Left lung (tissue), 14 donors: ENCODE data around the gene LRP1-AS. TPM values are rescaled to one million over a fixed set of nuclear protein-coding genes. Genes with fewer than 3 reads are reported as not detected.

Source experiments
- ATAC-seq: fragments of 200-7000 bp; cut with Tn5 transposase; one replicate; pipeline ENCODE4 v1.9.1; 2020; ENCODE audit warnings: moderate library complexity
- DNase-seq, 4 donors: peaks; one replicate each; pipeline ENCODE4 v3.0.0-alpha.2; 2013 to 2020
- H3K27ac ChIP-seq, 2 donors: fragments of 200-600 bp; sonication (generic) in 1 of 2; one replicate each; pipeline versions ENCODE4 v1.5.0 to v1.8.0; 2020 to 2021
- H3K27me3 ChIP-seq, 2 donors: fragments of 200-600 bp; sonication (generic) in 1 of 2; one replicate each; pipeline versions ENCODE4 v1.5.0 to v1.8.0; 2020 to 2021
- H3K36me3 ChIP-seq, 2 donors: fragments of 200-600 bp; sonication (generic) in 1 of 2; one replicate each; pipeline versions ENCODE4 v1.5.0 to v1.8.0; 2020 to 2021
- H3K4me1 ChIP-seq, 2 donors: fragments of 200-600 bp; one replicate each; pipeline ENCODE4 v1.8.0; 2021
- H3K4me3 ChIP-seq, 2 donors: fragments of 200-600 bp; sonication (generic) in 1 of 2; one replicate each; pipeline versions ENCODE4 v1.5.0 to v1.8.0; 2020 to 2021; ENCODE audit warnings: mild to moderate bottlenecking in 1 of 2
- H3K9me3 ChIP-seq, 2 donors: fragments of 200-600 bp; sonication (generic) in 1 of 2; one replicate each; pipeline versions ENCODE4 v1.5.0 to v1.8.0; 2020 to 2021
- intact Hi-C, 2 donors: fragments of 100-400 bp; cut with DNase I; formaldehyde crosslinking; loops; one replicate each; pipeline versions ENCODE4 v1.11.2 to v1.14.2; 2022
- long read RNA-seq, 12 donors: library from polyadenylated mRNA in 2 of 12; unstranded in 2 of 12; transcript quantifications; one replicate each; pipeline ENCODE4 v2.0.0 and lab custom pipeline, GENCODE V29; 2019 to 2026
- polyA plus RNA-seq, 6 donors: library from polyadenylated mRNA; unstranded; fragments of 120-200 nt; gene quantifications; one replicate each; pipeline ENCODE4 v1.2.1, GENCODE V29; 2013; ENCODE audit not compliant: insufficient read length in 6 of 6
- total RNA-seq, 2 donors: library from RNA; stranded (reverse); fragmentation: NEBNext Ultra II Directional; extraction: Animal tissue kit (Norgen Biotek cat#: 25700); gene quantifications; one replicate each; pipeline ENCODE4 v1.2.1, GENCODE V29; 2021
- TF ChIP-seq, protein P1 (sequence below), 2 donors: fragments of 200-600 bp; sonication (generic) in 1 of 2; IDR thresholded peaks; one replicate each; pipeline versions ENCODE4 v1.5.0 to v1.8.0; 2021; ENCODE audit warnings: antibody characterized with exemption in 2 of 2
- donor health status: DM: no; HTN: yes; CAD: no.
- donor health status: DM: no; HTN: no; CAD: no.

LRP1-AS gene
- not detected for total RNA-seq
- 1 to 10 TPM in 1 of 6 donors, under 1 TPM in 4, not detected in 1; 0.24 to 1.0 (median 0.69) TPM for polyA plus RNA-seq
- long read RNA-seq, donor 1 = 0 reads
- long read RNA-seq, donor 2 = 0 reads
- long read RNA-seq, donor 3 = 0 reads
- long read RNA-seq, donor 4, partial matches to known transcripts = 0 of 1 reads
- long read RNA-seq, donor 4, other reads (novel, unspliced or antisense) = 0 of 1 reads
- long read RNA-seq, donor 5 = 0 reads
- long read RNA-seq, donor 6 = 0 reads
- long read RNA-seq, donor 7 = 0 reads
- long read RNA-seq, donor 8 = 0 reads
- long read RNA-seq, donor 9 = 0 reads
- long read RNA-seq, donor 10 = 0 reads
- long read RNA-seq, donor 11 = 0 reads
- long read RNA-seq, donor 12 = 0 reads

DNA sequence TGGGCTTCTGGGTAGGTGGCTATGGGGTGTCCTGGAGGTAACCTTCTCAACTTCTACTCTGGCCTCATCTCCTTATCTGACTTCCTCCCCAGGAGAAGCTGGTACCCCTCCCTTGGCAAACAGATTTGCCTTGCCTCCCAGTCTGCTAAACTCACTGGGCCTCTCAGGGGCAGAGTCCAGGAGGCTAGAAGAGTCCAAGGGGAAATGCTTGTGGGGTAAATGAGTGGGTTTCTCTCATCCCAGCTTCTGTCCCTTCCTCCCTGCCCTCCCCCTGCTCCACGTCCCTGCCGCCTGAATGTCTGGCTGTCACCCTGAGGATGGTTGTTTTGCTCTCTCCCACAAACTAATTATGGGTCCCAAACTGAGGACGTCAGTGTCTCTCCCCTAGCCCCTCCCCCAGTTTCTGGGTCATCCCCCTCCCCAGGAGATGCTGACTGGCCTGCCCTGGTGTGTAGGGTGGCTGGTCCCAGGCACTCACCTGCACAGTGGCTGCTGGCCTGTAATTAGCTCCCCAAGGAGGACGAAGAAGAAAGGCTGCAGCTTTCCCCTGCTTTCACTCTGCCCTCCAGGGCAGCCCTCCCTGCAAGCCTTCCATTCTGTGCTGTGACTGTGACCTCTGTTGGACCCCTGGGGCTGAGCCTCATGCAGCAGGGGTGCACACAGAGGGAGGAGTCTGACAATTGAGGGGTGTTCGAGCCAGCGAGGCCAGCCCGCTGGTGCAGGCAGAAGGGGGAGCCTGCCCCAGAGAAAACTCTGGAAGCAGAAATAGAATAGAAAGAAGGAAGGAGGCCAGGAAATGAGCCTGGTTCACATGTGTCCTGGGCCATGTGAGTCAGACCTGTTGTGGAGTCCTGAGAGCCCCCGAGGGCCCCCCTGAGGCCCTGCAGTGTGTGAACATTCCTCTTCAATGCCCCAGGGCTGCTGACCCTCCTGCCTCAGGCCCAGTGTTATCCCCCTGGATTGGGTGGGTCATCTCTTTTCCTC is at the start of gene LRP1-AS:
LRP1-AS (minus strand) TSS at position 659 of the 984 bp plus-strand sequence.
- intact Hi-C loops = no loop called here
- ATAC-seq (peak; percentile 7), DNase-seq (no peak)
- no peaks in the 10 kb centered on the region for H3K27me3 ChIP-seq
- peaks cover 0 to 55% of the 10 kb centered on the region in 2 donors for H3K36me3 ChIP-seq
- peaks cover 37 to 91% of the 10 kb centered on the region in 2 donors for H3K4me1 ChIP-seq
- no peaks in the 10 kb centered on the region for H3K9me3 ChIP-seq
- H3K4me3 ChIP-seq = no peak within 1 kb of the TSS
- TF ChIP-seq, protein P1, sequence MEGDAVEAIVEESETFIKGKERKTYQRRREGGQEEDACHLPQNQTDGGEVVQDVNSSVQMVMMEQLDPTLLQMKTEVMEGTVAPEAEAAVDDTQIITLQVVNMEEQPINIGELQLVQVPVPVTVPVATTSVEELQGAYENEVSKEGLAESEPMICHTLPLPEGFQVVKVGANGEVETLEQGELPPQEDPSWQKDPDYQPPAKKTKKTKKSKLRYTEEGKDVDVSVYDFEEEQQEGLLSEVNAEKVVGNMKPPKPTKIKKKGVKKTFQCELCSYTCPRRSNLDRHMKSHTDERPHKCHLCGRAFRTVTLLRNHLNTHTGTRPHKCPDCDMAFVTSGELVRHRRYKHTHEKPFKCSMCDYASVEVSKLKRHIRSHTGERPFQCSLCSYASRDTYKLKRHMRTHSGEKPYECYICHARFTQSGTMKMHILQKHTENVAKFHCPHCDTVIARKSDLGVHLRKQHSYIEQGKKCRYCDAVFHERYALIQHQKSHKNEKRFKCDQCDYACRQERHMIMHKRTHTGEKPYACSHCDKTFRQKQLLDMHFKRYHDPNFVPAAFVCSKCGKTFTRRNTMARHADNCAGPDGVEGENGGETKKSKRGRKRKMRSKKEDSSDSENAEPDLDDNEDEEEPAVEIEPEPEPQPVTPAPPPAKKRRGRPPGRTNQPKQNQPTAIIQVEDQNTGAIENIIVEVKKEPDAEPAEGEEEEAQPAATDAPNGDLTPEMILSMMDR (IDR thresholded peaks at IDR 0.05) = no peak
- peak within 1 kb of the TSS; percentile 73 to 76 for H3K27ac ChIP-seq

GRCh38 chr12:57196956-57197355 is 49.5 kb upstream of the LRP1-AS start:
- H3K36me3 ChIP-seq = peaks cover 0 to 100% of the 10 kb centered on the region in 2 donors
- H3K27ac ChIP-seq = no peak overlapping the region
- intact Hi-C loops = no loop called here
- DNase-seq (no peak), ATAC-seq (no peak)
- no peaks in the 10 kb centered on the region for H3K27me3 ChIP-seq
- H3K4me3 ChIP-seq = no peak overlapping the region
- H3K4me1 ChIP-seq = no peaks in the 10 kb centered on the region
- no peaks in the 10 kb centered on the region for H3K9me3 ChIP-seq
- TF ChIP-seq, protein P1 (IDR thresholded peaks at IDR 0.05) = no peak

DNA sequence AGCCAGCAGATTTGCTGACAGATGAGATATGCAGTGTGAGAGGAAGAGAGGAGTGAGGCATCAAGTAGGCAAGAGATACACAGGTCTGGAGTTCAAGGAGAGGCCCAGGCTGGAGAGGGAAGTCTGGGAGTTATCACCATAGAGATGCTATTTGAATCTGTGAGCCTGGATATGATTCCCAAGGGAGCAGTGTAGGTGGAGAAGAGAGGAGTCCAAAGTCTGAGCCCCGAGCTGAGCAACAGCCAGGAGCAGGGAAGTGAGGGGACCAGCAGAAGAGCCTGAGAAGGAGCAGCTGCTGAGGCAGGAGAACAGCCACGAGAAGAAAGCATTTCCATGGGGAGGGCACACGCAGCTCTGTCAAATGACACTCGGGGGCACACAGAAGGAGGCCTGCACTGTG is 49.0 kb upstream of the LRP1-AS start:
- intact Hi-C loops = no loop called here
- H3K4me3 ChIP-seq = no peak overlapping the region
- no peaks in the 10 kb centered on the region for H3K9me3 ChIP-seq
- no peak for DNase-seq
- TF ChIP-seq, protein P1 (IDR thresholded peaks at IDR 0.05) = no peak
- H3K27me3 ChIP-seq = no peaks in the 10 kb centered on the region
- ATAC-seq = no peak
- H3K27ac ChIP-seq = no peak overlapping the region
- H3K36me3 ChIP-seq = peaks cover 0 to 96% of the 10 kb centered on the region in 2 donors
- H3K4me1 ChIP-seq = no peaks in the 10 kb centered on the region

DNA sequence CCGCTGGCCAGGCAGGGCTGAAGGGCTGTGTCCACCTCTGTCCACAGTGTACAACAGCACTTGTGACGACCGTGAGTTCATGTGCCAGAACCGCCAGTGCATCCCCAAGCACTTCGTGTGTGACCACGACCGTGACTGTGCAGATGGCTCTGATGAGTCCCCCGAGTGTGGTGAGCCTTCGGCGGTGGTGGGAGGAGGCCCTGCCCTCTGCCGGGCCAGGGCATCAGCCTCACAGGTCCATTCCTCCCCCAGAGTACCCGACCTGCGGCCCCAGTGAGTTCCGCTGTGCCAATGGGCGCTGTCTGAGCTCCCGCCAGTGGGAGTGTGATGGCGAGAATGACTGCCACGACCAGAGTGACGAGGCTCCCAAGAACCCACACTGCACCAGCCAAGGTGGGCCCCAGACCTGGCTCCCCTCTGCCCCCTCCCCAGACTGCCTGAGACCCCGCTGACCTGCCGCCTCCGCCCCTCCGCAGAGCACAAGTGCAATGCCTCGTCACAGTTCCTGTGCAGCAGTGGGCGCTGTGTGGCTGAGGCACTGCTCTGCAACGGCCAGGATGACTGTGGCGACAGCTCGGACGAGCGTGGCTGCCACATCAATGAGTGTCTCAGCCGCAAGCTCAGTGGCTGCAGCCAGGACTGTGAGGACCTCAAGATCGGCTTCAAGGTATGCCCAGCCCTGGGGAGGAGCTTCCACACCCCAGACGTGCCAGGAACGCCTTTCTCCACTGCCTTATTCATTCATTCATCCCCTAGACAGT is 48.4 kb upstream of the LRP1-AS start:
- Histone ChIP-seq H3K4me1 (no peaks in the 10 kb centered on the region), H3K36me3 (peaks cover 0 to 96% of the 10 kb centered on the region in 2 donors), H3K9me3 (no peaks in the 10 kb centered on the region), H3K27me3 (no peaks in the 10 kb centered on the region), H3K4me3 (no peak overlapping the region), H3K27ac (no peak overlapping the region)
- intact Hi-C loops = no loop called here
- TF ChIP-seq, protein P1 (IDR thresholded peaks at IDR 0.05) = no peak
- ATAC-seq (no peak), DNase-seq (no peak)
